ENCODE results near the gene PHF21A.
"Not testable (repeated sequence)": the region's sequence is repeated elsewhere in the genome, so short reads cannot be mapped to it uniquely, and the experiment has no call there.

Gene PHF21A

GRCh38 chr11:45907911-45908370 lies 213.3 kb downstream of the PHF21A start:
- Histone ChIP-seq H3K4me3 (ENCODE audit: insufficient read depth, low read length, poor library complexity, severe bottlenecking) (no peak overlapping the region), H3K27me3 (ENCODE audit: low read length) (no peaks in the 10 kb centered on the region), H4K20me1 (ENCODE audit: low read depth, low read length) (no peaks in the 10 kb centered on the region), H3K9ac (ENCODE audit: low read length) (no peak overlapping the region), H3K4me2 (ENCODE audit: low read depth, low read length, poor library complexity, severe bottlenecking) (no peak overlapping the region), H3K9me2 (replicated peaks; ENCODE audit: insufficient read depth, low read length) (no peaks in the 10 kb centered on the region), H3F3A (ENCODE audit: insufficient read depth) (no peaks in the 10 kb centered on the region), H2AFZ (ENCODE audit: low read depth, low read length, severe bottlenecking) (no peak overlapping the region), H3K36me3 (ENCODE audit: low read length) (no peaks in the 10 kb centered on the region), H3K9me3 (ENCODE audit: insufficient read depth, low read length) (no peaks in the 10 kb centered on the region), H3K79me2 (ENCODE audit: insufficient read depth, low read length) (no peaks in the 10 kb centered on the region), H3K27ac (ENCODE audit: low read depth, low read length) (no peak overlapping the region)
- TF ChIP-seq CTCF (IDR thresholded peaks at IDR 0.05; ENCODE audit: insufficient read depth, low read length, poor library complexity, severe bottlenecking) (no peak), EZH2phosphoT487 (conservative IDR thresholded peaks at IDR 0.05; ENCODE audit: low read length) (no peak)

GRCh38 chr11:45906965-45907611 lies 214.2 kb downstream of the PHF21A start, which contains the start of gene FREY1:
TSS of gene FREY1 (minus strand) at chr11:45907271. CDS start at chr11:45907245, 26 bp downstream.
- TF ChIP-seq CTCF (IDR thresholded peaks at IDR 0.05; ENCODE audit: insufficient read depth, low read length, poor library complexity, severe bottlenecking) (no peak), EZH2phosphoT487 (conservative IDR thresholded peaks at IDR 0.05; ENCODE audit: low read length) (no peak)
- Histone ChIP-seq H3K27ac (ENCODE audit: low read depth, low read length) (no peak within 1 kb of the TSS), H2AFZ (ENCODE audit: low read depth, low read length, severe bottlenecking) (no peak within 1 kb of the TSS)

GRCh38 chr11:45906096-45906682 lies 215.1 kb downstream of the PHF21A start:
- Histone ChIP-seq H3K9ac (ENCODE audit: low read length) (no peak overlapping the region), H3K4me3 (ENCODE audit: insufficient read depth, low read length, poor library complexity, severe bottlenecking) (no peak overlapping the region), H3K36me3 (ENCODE audit: low read length) (no peaks in the 10 kb centered on the region), H3K9me3 (ENCODE audit: insufficient read depth, low read length) (no peaks in the 10 kb centered on the region), H2AFZ (ENCODE audit: low read depth, low read length, severe bottlenecking) (no peak overlapping the region), H3K79me2 (ENCODE audit: insufficient read depth, low read length) (no peaks in the 10 kb centered on the region), H3K27me3 (ENCODE audit: low read length) (no peaks in the 10 kb centered on the region), H3K27ac (ENCODE audit: low read depth, low read length) (no peak overlapping the region), H3F3A (ENCODE audit: insufficient read depth) (no peaks in the 10 kb centered on the region), H3K4me2 (ENCODE audit: low read depth, low read length, poor library complexity, severe bottlenecking) (no peak overlapping the region), H3K9me2 (replicated peaks; ENCODE audit: insufficient read depth, low read length) (no peaks in the 10 kb centered on the region), H4K20me1 (ENCODE audit: low read depth, low read length) (no peaks in the 10 kb centered on the region)
- TF ChIP-seq EZH2phosphoT487 (conservative IDR thresholded peaks at IDR 0.05; ENCODE audit: low read length): no peak
- TF ChIP-seq CTCF (IDR thresholded peaks at IDR 0.05; ENCODE audit: insufficient read depth, low read length, poor library complexity, severe bottlenecking): no peak

More at GRCh38 chr11:45906965-45907611, 214.2 kb downstream of the PHF21A start, which contains the start of gene FREY1:
- no peak within 1 kb of the TSS for H3K4me2 ChIP-seq (ENCODE audit: low read depth, low read length, poor library complexity, severe bottlenecking)
- H3K9me2 ChIP-seq (replicated peaks; ENCODE audit: insufficient read depth, low read length): no peaks in the 10 kb centered on the region
- H3F3A ChIP-seq (ENCODE audit: insufficient read depth): no peaks in the 10 kb centered on the region
- H3K4me3 ChIP-seq (ENCODE audit: insufficient read depth, low read length, poor library complexity, severe bottlenecking): no peak within 1 kb of the TSS
- H3K9ac ChIP-seq (ENCODE audit: low read length): no peak within 1 kb of the TSS
- H3K9me3 ChIP-seq (ENCODE audit: insufficient read depth, low read length): no peaks in the 10 kb centered on the region
- H4K20me1 ChIP-seq (ENCODE audit: low read depth, low read length): no peaks in the 10 kb centered on the region
- no peaks in the 10 kb centered on the region for H3K36me3 ChIP-seq (ENCODE audit: low read length)
- no peaks in the 10 kb centered on the region for H3K27me3 ChIP-seq (ENCODE audit: low read length)
- H3K79me2 ChIP-seq (ENCODE audit: insufficient read depth, low read length): no peaks in the 10 kb centered on the region

- not testable (repeated sequence) for H3K36me3 ChIP-seq (ENCODE audit: low read length); H4K20me1 ChIP-seq (ENCODE audit: low read depth, low read length); H3K4me2 ChIP-seq (ENCODE audit: low read depth, low read length, poor library complexity, severe bottlenecking); H3K9ac ChIP-seq (ENCODE audit: low read length); H3K27me3 ChIP-seq (ENCODE audit: low read length); H3K27ac ChIP-seq (ENCODE audit: low read depth, low read length); H2AFZ ChIP-seq (ENCODE audit: low read depth, low read length, severe bottlenecking); H3K4me3 ChIP-seq (ENCODE audit: insufficient read depth, low read length, poor library complexity, severe bottlenecking); H3K79me2 ChIP-seq (ENCODE audit: insufficient read depth, low read length); H3F3A ChIP-seq (ENCODE audit: insufficient read depth); H3K9me3 ChIP-seq (ENCODE audit: insufficient read depth, low read length); H3K9me2 ChIP-seq (replicated peaks; ENCODE audit: insufficient read depth, low read length)
Observed at GRCh38 chr11:45905576-45905975, 215.7 kb downstream of the PHF21A start.
